Chondrocyte (in vitro differentiated cells): ENCODE measurements around the gene SFR1. TPM values are rescaled to one million over a fixed set of nuclear protein-coding genes. Genes with fewer than 3 reads are reported as not detected.

Experiments
- DNase-seq: peaks from one replicate; pipeline ENCODE4 v3.0.0; 2021; ENCODE audit warnings: mixed read lengths, low spot score
- H3K27ac Mint-ChIP-seq: one replicate; pipeline ENCODE4 v1.8.0; 2021; ENCODE audit warnings: mild to moderate bottlenecking, moderate library complexity, mixed read lengths; ENCODE audit not compliant: unreplicated experiment
- H3K27me3 Mint-ChIP-seq: 2 replicates; pipeline ENCODE4 v1.8.0; 2021; ENCODE audit warnings: low read depth, mixed read lengths
- H3K36me3 Mint-ChIP-seq: 2 replicates; pipeline ENCODE4 v1.8.0; 2021; ENCODE audit warnings: low read depth, mixed read lengths
- H3K4me1 Mint-ChIP-seq: 2 replicates; pipeline ENCODE4 v1.8.0; 2021; ENCODE audit warnings: low read depth, mild to moderate bottlenecking, mixed read lengths
- H3K4me3 Mint-ChIP-seq: one replicate; pipeline ENCODE4 v1.8.0; 2021; ENCODE audit warnings: mild to moderate bottlenecking, moderate library complexity, mixed read lengths; ENCODE audit not compliant: unreplicated experiment
- H3K9me3 Mint-ChIP-seq: 2 replicates; pipeline ENCODE4 v1.8.0; 2021; ENCODE audit warnings: low read depth, mixed read lengths
- CTCF ChIP-seq: fragments of 200-600 bp; sonication (generic); IDR thresholded peaks from 2 replicates; pipeline ENCODE4 v1.5.0; 2021; ENCODE audit warnings: antibody characterized with exemption, mild to moderate bottlenecking, moderate library complexity
- total RNA-seq: library from RNA; stranded (reverse); gene quantifications from 3 replicates; pipeline ENCODE4 v1.2.1, GENCODE V29; 2021

Gene SFR1
- total RNA-seq, 1 donor from 2014 or later, result 4.6 TPM

- no peak overlapping the region for H3K4me3 Mint-ChIP-seq
- H3K9me3 Mint-ChIP-seq, result no peaks in the 10 kb centered on the region
- peaks cover 27% of the 10 kb centered on the region for H3K4me1 Mint-ChIP-seq
- no peaks in the 10 kb centered on the region for H3K27me3 Mint-ChIP-seq
- DNase-seq, result no peak
- peak; percentile 76 for TF ChIP-seq CTCF
- H3K36me3 Mint-ChIP-seq, result peaks cover 3% of the 10 kb centered on the region
- H3K27ac Mint-ChIP-seq, result no peak overlapping the region
These were observed 1.4 kb downstream of the SFR1 start for GRCh38 chr10:104123397-104123796.

GRCh38 chr10:104127411-104127810 is 5.4 kb downstream of the SFR1 start:
- H3K4me1 Mint-ChIP-seq, result peaks cover 11% of the 10 kb centered on the region
- peak; percentile 42 for TF ChIP-seq CTCF
- peaks cover 3% of the 10 kb centered on the region for H3K36me3 Mint-ChIP-seq
- H3K27me3 Mint-ChIP-seq, result peaks cover 5% of the 10 kb centered on the region
- H3K27ac Mint-ChIP-seq, result no peak overlapping the region
- DNase-seq, result no peak
- H3K4me3 Mint-ChIP-seq, result no peak overlapping the region
- no peaks in the 10 kb centered on the region for H3K9me3 Mint-ChIP-seq

- H3K27ac Mint-ChIP-seq, result no peak overlapping the region
- no peak for DNase-seq
- H3K9me3 Mint-ChIP-seq, result no peaks in the 10 kb centered on the region
- no peak overlapping the region for H3K4me3 Mint-ChIP-seq
- peaks cover 4% of the 10 kb centered on the region for H3K4me1 Mint-ChIP-seq
- TF ChIP-seq CTCF, result no peak
- peaks cover 3% of the 10 kb centered on the region for H3K36me3 Mint-ChIP-seq
- peaks cover 13% of the 10 kb centered on the region for H3K27me3 Mint-ChIP-seq
These were observed 6.2 kb downstream of the SFR1 start for GRCh38 chr10:104128214-104128613.

- H3K4me1 Mint-ChIP-seq, result no peaks in the 10 kb centered on the region
- no peak overlapping the region for H3K27ac Mint-ChIP-seq
- peaks cover 25% of the 10 kb centered on the region for H3K27me3 Mint-ChIP-seq
- no peaks in the 10 kb centered on the region for H3K9me3 Mint-ChIP-seq
- no peak overlapping the region for H3K4me3 Mint-ChIP-seq
- TF ChIP-seq CTCF, result no peak
- peaks cover 3% of the 10 kb centered on the region for H3K36me3 Mint-ChIP-seq
- no peak for DNase-seq
These were observed 8.1 kb downstream of the SFR1 start for GRCh38 chr10:104130041-104130440.

- no peaks in the 10 kb centered on the region for H3K36me3 Mint-ChIP-seq
- peaks cover 23% of the 10 kb centered on the region for H3K27me3 Mint-ChIP-seq
- DNase-seq, result no peak
- TF ChIP-seq CTCF, result no peak
- no peak overlapping the region for H3K27ac Mint-ChIP-seq
- H3K4me3 Mint-ChIP-seq, result no peak overlapping the region
- H3K4me1 Mint-ChIP-seq, result no peaks in the 10 kb centered on the region
- no peaks in the 10 kb centered on the region for H3K9me3 Mint-ChIP-seq
These were observed 16.2 kb downstream of the SFR1 start for GRCh38 chr10:104138131-104138530.
